Measurements from ENCODE around the gene MSTN. TPM values are rescaled to one million over a fixed set of nuclear protein-coding genes. Genes with fewer than 3 reads are reported as not detected.

Gene MSTN
- under 1 TPM; 0.59 to 0.90 (median 0.64) TPM for total RNA-seq

DNA sequence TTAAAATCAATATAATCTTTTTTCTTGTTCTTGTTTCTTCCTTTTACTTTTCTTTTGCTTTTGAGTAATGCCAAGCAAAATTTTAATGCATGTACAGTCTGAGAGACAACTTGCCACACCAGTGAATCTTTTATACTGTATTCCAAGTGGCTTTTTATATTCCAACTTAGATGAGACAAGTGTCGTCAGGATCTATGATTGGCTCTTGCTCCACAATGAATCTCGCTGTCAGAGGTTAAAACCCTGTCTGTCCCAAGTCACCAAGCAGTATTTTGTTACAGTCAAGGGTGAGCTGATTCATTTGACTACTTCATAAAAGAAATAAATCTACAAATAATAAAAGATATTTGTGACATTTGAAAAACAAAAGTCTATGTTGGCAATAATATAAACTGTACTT is at the start of gene MSTN:
MSTN (minus strand) TSS at position 129 of the 400 bp plus-strand sequence. CDS start 133 bp downstream, outside the sequence.
- WGBS, 2 donors: 36 to 47% methylated on average over 2 of the region's 2 CpGs

DNA sequence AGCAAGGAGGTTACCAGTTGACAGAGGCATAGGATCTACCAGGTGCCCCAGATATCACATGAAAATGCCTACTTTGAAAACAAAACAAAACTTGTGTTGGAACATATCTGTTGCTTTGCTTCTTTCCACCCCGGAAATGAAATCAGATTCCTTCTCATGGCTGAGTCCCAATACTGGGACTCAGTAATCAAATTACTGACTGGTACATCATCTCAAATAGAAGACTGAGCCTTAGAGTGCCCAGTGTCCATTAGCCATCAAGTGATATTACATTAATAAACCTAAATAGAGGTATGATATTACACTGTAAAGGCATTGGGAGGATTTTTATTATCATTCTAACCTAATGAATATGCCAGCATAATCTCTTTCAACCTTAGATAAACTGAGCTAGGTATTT is 48.6 kb upstream of the MSTN start:
- H3K9me3 ChIP-seq: no peaks in the 10 kb centered on the region
- DNase-seq (ENCODE audit: low spot score in 2 of 2): no peak
- TF ChIP-seq EP300 (IDR thresholded peaks at IDR 0.05): no peak
- TF ChIP-seq, protein P1, sequence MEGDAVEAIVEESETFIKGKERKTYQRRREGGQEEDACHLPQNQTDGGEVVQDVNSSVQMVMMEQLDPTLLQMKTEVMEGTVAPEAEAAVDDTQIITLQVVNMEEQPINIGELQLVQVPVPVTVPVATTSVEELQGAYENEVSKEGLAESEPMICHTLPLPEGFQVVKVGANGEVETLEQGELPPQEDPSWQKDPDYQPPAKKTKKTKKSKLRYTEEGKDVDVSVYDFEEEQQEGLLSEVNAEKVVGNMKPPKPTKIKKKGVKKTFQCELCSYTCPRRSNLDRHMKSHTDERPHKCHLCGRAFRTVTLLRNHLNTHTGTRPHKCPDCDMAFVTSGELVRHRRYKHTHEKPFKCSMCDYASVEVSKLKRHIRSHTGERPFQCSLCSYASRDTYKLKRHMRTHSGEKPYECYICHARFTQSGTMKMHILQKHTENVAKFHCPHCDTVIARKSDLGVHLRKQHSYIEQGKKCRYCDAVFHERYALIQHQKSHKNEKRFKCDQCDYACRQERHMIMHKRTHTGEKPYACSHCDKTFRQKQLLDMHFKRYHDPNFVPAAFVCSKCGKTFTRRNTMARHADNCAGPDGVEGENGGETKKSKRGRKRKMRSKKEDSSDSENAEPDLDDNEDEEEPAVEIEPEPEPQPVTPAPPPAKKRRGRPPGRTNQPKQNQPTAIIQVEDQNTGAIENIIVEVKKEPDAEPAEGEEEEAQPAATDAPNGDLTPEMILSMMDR (IDR thresholded peaks at IDR 0.05): no peak
- no peak for TF ChIP-seq POLR2A (IDR thresholded peaks at IDR 0.05)
- no peaks in the 10 kb centered on the region for H3K36me3 ChIP-seq
- H3K27ac ChIP-seq: no peak overlapping the region
- no peaks in the 10 kb centered on the region for H3K4me1 ChIP-seq
- WGBS, 2 donors: 71 to 83% methylated on average over 1 of the region's 1 CpG
- no peak overlapping the region for H3K4me3 ChIP-seq
- no peaks in the 10 kb centered on the region for H3K27me3 ChIP-seq

More for the DNA sequence above, at the start of gene MSTN:
- no peak for DNase-seq (ENCODE audit: low spot score in 2 of 2)
- TF ChIP-seq POLR2A (IDR thresholded peaks at IDR 0.05) (no peak), EP300 (IDR thresholded peaks at IDR 0.05) (no peak)
- TF ChIP-seq, protein P1 (IDR thresholded peaks at IDR 0.05): no peak
- Histone ChIP-seq H3K27me3 (no peaks in the 10 kb centered on the region), H3K36me3 (no peaks in the 10 kb centered on the region), H3K4me3 (peak within 1 kb of the TSS in 1 of 4 donors; percentile 5), H3K9me3 (no peaks in the 10 kb centered on the region), H3K27ac (peak within 1 kb of the TSS in 1 of 4 donors; percentile 13), H3K4me1 (peaks cover 0 to 7% (median 2%) of the 10 kb centered on the region in 4 donors)

DNA sequence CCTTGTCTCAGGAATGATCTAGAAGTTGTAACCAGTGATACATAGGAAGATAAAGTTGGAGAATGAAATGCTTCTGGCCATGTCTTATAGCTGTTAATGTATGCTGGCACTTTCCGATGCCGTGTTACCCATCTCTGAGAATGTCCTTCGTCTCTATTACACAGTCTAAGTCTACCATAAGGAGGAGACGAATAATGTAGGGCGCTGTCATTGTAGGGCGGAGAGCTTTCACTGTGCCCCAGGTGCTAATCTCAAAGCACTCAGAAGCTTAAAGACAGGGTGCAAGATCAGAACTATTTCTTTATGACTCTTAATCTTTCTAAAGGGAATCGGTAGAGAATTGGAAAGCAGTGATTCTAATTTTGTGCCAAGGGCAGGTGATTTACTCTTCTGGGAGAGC is 48.2 kb upstream of the MSTN start:
- Histone ChIP-seq H3K4me1 (no peaks in the 10 kb centered on the region), H3K27me3 (no peaks in the 10 kb centered on the region), H3K9me3 (no peaks in the 10 kb centered on the region), H3K27ac (no peak overlapping the region), H3K36me3 (no peaks in the 10 kb centered on the region), H3K4me3 (no peak overlapping the region)
- WGBS, 2 donors: 95 to 96% methylated on average over 7 of the region's 7 CpGs
- DNase-seq (ENCODE audit: low spot score in 2 of 2): no peak
- TF ChIP-seq, protein P1 (IDR thresholded peaks at IDR 0.05): no peak
- no peak for TF ChIP-seq EP300 (IDR thresholded peaks at IDR 0.05)
- TF ChIP-seq POLR2A (IDR thresholded peaks at IDR 0.05): no peak

DNA sequence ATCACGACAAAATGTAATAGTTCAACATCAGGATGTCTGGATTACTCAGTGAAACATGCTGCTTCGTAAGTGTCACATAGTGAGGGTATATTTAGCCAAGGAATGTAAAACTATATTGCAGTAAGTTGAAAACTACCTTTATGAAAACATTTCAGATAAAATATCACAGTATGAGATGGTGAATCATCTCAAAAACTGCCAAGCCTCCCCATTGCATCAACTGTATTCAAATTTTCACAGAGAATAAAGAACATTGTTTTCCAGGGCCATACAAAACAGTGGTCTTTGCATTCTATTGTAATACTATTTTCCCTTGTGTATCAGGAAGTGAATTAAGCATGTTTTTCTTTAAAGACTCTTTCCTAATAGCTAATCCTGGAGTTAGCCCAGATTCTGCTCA is 47.6 kb upstream of the MSTN start:
- no peaks in the 10 kb centered on the region for H3K27me3 ChIP-seq
- H3K4me3 ChIP-seq: no peak overlapping the region
- H3K27ac ChIP-seq: no peak overlapping the region
- DNase-seq (ENCODE audit: low spot score in 2 of 2): no peak
- 65 to 68% methylated on average over 2 of the region's 2 CpGs for WGBS, 2 donors
- H3K4me1 ChIP-seq: no peaks in the 10 kb centered on the region
- no peaks in the 10 kb centered on the region for H3K36me3 ChIP-seq
- TF ChIP-seq EP300 (IDR thresholded peaks at IDR 0.05) (no peak), POLR2A (IDR thresholded peaks at IDR 0.05) (no peak)
- TF ChIP-seq, protein P1 (IDR thresholded peaks at IDR 0.05): no peak
- H3K9me3 ChIP-seq: no peaks in the 10 kb centered on the region

DNA sequence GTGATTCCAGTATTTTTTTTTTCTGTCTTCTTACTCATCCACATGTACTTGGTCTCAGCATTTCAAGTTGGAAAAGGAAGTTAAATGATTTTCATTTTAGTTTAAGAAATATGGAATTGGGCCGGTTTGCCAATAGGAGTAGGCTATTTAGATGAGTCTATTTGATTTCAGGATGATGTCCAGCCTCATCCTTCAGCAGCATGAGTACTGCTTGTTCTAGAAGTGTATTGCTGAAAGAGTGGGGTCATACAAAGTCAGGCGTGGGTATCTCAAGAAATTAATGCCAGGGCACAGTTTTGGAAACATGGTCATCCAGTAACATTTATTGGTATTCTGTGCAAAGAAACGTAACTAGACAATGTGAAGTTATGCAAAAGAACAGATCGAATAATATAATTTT is 44.9 kb upstream of the MSTN start:
- TF ChIP-seq POLR2A (IDR thresholded peaks at IDR 0.05) (no peak), EP300 (IDR thresholded peaks at IDR 0.05) (no peak)
- TF ChIP-seq, protein P1 (IDR thresholded peaks at IDR 0.05): no peak
- peaks cover 0 to under 1% (median 0%) of the 10 kb centered on the region in 4 donors for H3K9me3 ChIP-seq
- no peak overlapping the region for H3K27ac ChIP-seq
- no peaks in the 10 kb centered on the region for H3K4me1 ChIP-seq
- no peak for DNase-seq (ENCODE audit: low spot score in 2 of 2)
- H3K4me3 ChIP-seq: no peak overlapping the region
- no peaks in the 10 kb centered on the region for H3K27me3 ChIP-seq
- WGBS, 2 donors: 69 to 70% methylated on average over 4 of the region's 4 CpGs
- H3K36me3 ChIP-seq: no peaks in the 10 kb centered on the region
